ENCODE measurements around the gene P2RX3. TPM values are rescaled to one million over a fixed set of nuclear protein-coding genes. Genes with fewer than 3 reads are reported as not detected.

P2RX3 gene
- total RNA-seq, 2 experiments from 2014 or later = not detected

DNA sequence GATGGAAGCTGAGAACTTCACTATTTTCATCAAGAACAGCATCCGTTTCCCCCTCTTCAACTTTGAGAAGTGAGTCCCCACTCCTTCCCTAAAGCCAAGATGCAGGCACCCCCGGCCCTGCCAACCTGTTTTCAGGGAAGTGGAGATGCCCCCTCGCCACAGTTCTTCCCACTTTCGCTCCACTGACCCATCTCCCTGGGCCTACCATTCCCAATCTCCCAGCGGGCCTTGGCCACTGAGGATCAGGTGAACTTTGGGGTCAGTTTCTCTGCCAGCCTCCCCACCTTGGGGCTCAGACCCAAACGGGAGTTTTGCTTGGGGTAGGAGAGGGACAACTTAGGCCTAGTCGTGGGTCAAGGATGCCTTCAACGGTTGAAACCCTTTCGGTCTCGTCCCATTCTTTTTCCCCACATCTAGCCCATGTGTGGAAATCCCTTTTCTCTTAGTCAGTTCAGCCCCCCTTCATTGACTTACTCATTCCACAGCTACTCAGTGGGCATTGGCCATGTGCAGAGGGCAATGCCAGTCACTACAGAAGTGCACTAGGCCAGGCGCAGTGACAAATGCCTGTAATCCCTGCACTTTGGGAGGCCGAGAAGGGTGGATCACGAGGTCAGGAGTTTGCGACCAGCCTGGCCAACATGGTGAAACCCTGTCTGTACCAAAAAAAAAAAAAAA lies 10.6 kb downstream of the P2RX3 start:
- DNase-seq (ENCODE audit: low spot score) = no peak
- no peak overlapping the region for H3K4me3 ChIP-seq (ENCODE audit: low read depth, low read length, poor library complexity, severe bottlenecking)
- no peaks in the 10 kb centered on the region for H3K36me3 ChIP-seq (ENCODE audit: insufficient read depth, low read length)
- H4K20me1 ChIP-seq (ENCODE audit: insufficient read depth, low read length) = no peaks in the 10 kb centered on the region
- H2AFZ ChIP-seq (ENCODE audit: low read length) = no peak overlapping the region
- CTCF ChIA-PET (ENCODE audit: unreplicated experiment) = no interaction called here
- POLR2A ChIA-PET = no interaction called here
- H3K9me2 ChIP-seq (ENCODE audit: insufficient read depth, low read length) = no peaks in the 10 kb centered on the region
- intact Hi-C loops (cut with micrococcal nuclease; ENCODE audit: unreplicated experiment) = loop anchor here (5.0 kb wide), 2 partner anchors 109 to 184 kb away; partner anchors contain the start of gene TIMM10
- H3K27ac ChIP-seq (ENCODE audit: low read depth, low read length, poor library complexity, severe bottlenecking) = no peak overlapping the region
- no peak overlapping the region for H3K4me2 ChIP-seq (ENCODE audit: low read length)
- TF ChIP-seq EZH2phosphoT487 (IDR thresholded peaks at IDR 0.05; ENCODE audit: borderline replicate concordance, low read depth, low read length) = no peak
- TF ChIP-seq, protein P1, sequence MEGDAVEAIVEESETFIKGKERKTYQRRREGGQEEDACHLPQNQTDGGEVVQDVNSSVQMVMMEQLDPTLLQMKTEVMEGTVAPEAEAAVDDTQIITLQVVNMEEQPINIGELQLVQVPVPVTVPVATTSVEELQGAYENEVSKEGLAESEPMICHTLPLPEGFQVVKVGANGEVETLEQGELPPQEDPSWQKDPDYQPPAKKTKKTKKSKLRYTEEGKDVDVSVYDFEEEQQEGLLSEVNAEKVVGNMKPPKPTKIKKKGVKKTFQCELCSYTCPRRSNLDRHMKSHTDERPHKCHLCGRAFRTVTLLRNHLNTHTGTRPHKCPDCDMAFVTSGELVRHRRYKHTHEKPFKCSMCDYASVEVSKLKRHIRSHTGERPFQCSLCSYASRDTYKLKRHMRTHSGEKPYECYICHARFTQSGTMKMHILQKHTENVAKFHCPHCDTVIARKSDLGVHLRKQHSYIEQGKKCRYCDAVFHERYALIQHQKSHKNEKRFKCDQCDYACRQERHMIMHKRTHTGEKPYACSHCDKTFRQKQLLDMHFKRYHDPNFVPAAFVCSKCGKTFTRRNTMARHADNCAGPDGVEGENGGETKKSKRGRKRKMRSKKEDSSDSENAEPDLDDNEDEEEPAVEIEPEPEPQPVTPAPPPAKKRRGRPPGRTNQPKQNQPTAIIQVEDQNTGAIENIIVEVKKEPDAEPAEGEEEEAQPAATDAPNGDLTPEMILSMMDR (conservative IDR thresholded peaks at IDR 0.05; ENCODE audit: low read length) = no peak
- no peaks in the 10 kb centered on the region for H3K9me3 ChIP-seq (ENCODE audit: low read length)
- no peaks in the 10 kb centered on the region for H3K79me2 ChIP-seq (ENCODE audit: insufficient read depth, low read depth, low read length)
- H3K4me1 ChIP-seq (ENCODE audit: insufficient read depth, low read length, poor library complexity, severe bottlenecking) = peaks cover 4% of the 10 kb centered on the region
- BruUV-seq (replicated peaks) = no TSS peak

DNA sequence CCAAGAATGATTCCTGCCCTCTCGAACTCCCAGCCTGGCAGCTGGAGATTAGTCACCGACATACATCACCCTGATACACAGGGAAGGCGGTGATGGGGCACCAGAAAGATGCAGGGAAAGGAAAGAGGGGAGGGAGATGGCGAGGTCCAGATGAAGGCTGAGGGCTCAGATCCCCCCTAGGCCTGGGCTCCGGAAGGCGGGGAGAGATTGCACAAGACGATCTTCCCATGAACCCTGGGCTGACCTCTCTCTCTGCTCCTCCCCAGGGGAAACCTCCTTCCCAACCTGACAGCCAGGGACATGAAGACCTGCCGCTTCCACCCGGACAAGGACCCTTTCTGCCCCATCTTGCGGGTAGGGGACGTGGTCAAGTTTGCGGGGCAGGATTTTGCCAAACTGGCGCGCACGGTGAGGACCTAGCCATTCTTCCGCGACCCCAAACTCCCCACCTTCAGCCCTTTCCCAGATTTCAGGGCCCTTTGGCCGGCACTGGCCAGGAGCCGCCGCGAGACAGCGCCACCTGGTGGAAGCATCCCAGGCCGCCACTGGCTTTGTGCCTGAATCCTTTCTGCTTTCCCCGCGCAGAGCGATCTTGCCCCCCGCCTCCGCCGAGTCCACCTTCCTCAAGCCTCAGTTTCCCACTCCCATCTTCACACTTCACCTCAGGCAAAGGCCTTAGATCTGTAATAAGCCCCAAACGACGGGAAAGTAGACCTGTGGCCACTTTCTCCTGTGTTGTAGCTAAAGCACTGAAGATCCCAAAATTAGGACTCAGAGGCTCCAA lies 11.5 kb downstream of the P2RX3 start:
- H3K4me2 ChIP-seq (ENCODE audit: low read length) = no peak overlapping the region
- BruUV-seq (replicated peaks) = no TSS peak
- H3K4me3 ChIP-seq (ENCODE audit: low read depth, low read length, poor library complexity, severe bottlenecking) = no peak overlapping the region
- intact Hi-C loops (cut with micrococcal nuclease; ENCODE audit: unreplicated experiment) = loop anchor here (5.0 kb wide), 2 partner anchors 108 to 183 kb away; partner anchors contain the start of gene TIMM10
- TF ChIP-seq, protein P1 (conservative IDR thresholded peaks at IDR 0.05; ENCODE audit: low read length) = peak; percentile 84
- no peak for TF ChIP-seq EZH2phosphoT487 (IDR thresholded peaks at IDR 0.05; ENCODE audit: borderline replicate concordance, low read depth, low read length)
- H3K9me2 ChIP-seq (ENCODE audit: insufficient read depth, low read length) = no peaks in the 10 kb centered on the region
- H3K9me3 ChIP-seq (ENCODE audit: low read length) = no peaks in the 10 kb centered on the region
- no peak overlapping the region for H2AFZ ChIP-seq (ENCODE audit: low read length)
- ChIA-PET CTCF (ENCODE audit: unreplicated experiment) (interaction anchor here (0.6 kb wide), 1 partner anchor 74 kb away, joined by 4 read pairs; no protein-coding TSS in a partner anchor), POLR2A (interaction anchor here (0.7 kb wide), 1 partner anchor 75 kb away, joined by 8 read pairs; no protein-coding TSS in a partner anchor)
- H3K27ac ChIP-seq (ENCODE audit: low read depth, low read length, poor library complexity, severe bottlenecking) = no peak overlapping the region
- no peaks in the 10 kb centered on the region for H3K36me3 ChIP-seq (ENCODE audit: insufficient read depth, low read length)
- DNase-seq (ENCODE audit: low spot score) = peak; percentile 51
- peaks cover 4% of the 10 kb centered on the region for H3K4me1 ChIP-seq (ENCODE audit: insufficient read depth, low read length, poor library complexity, severe bottlenecking)
- no peaks in the 10 kb centered on the region for H3K79me2 ChIP-seq (ENCODE audit: insufficient read depth, low read depth, low read length)
- no peaks in the 10 kb centered on the region for H4K20me1 ChIP-seq (ENCODE audit: insufficient read depth, low read length)
